ENCODE measurements around the gene PCDHA8. TPM values are rescaled to one million over a fixed set of nuclear protein-coding genes. Genes with fewer than 3 reads are reported as not detected.
"Not testable (repeated sequence)": the region's sequence is repeated elsewhere in the genome, so short reads cannot be mapped to it uniquely, and the experiment has no call there.

PCDHA8 gene
- total RNA-seq, 6 donors from 2014 or later = 0.23 to 2.1 (median 0.55) TPM

GRCh38 chr5:140796718-140797095 lies 44.3 kb upstream of the PCDHA8 start:
- H3K9me3 ChIP-seq = peaks cover 7 to 58% (median 55%) of the 10 kb centered on the region in 4 donors
- DNase-seq (peak in 1 of 2 donors; percentile 72), ATAC-seq (ENCODE audit: low FRiP score in 2 of 2) (peak in 1 of 2 donors; percentile 51)
- 55 to 63% methylated on average over 23 to 39 of the region's 39 CpGs for WGBS, 2 donors
- no peaks in the 10 kb centered on the region for H3K27me3 ChIP-seq
- no peaks in the 10 kb centered on the region for H3K36me3 ChIP-seq
- H3K4me3 ChIP-seq = no peak overlapping the region
- no peaks in the 10 kb centered on the region for H3K4me1 ChIP-seq
- H3K27ac ChIP-seq = no peak overlapping the region
- no peak for TF ChIP-seq CTCF (IDR thresholded peaks at IDR 0.05)
- TF ChIP-seq POLR2A (IDR thresholded peaks at IDR 0.05) = no peak
- TF ChIP-seq EP300 (IDR thresholded peaks at IDR 0.05) = no peak
- no peak for TF ChIP-seq POLR2AphosphoS5 (IDR thresholded peaks at IDR 0.05)

GRCh38 chr5:140800816-140801493 lies 40.0 kb upstream of the PCDHA8 start, which contains the start of gene PCDHA3:
TSS of gene PCDHA3 (plus strand) at chr5:140801057.
- DNase-seq (peak in 1 of 2 donors; percentile 64), ATAC-seq (ENCODE audit: low FRiP score in 2 of 2) (no peak)
- no peaks in the 10 kb centered on the region for H3K27me3 ChIP-seq
- peak within 1 kb of the TSS in 3 of 4 donors; percentile 36 to 43 (median 38) for H3K4me3 ChIP-seq
- WGBS, 2 donors = 13 to 14% methylated on average over 21 to 29 of the region's 29 CpGs
- no peaks in the 10 kb centered on the region for H3K4me1 ChIP-seq
- no peaks in the 10 kb centered on the region for H3K36me3 ChIP-seq
- H3K9me3 ChIP-seq = peaks cover 5 to 42% (median 40%) of the 10 kb centered on the region in 4 donors
- TF ChIP-seq POLR2A (IDR thresholded peaks at IDR 0.05) (no peak), EP300 (IDR thresholded peaks at IDR 0.05) (no peak), POLR2AphosphoS5 (IDR thresholded peaks at IDR 0.05) (no peak), CTCF (IDR thresholded peaks at IDR 0.05) (peak in 1 of 6 experiments; percentile 12)
- no peak within 1 kb of the TSS for H3K27ac ChIP-seq

GRCh38 chr5:140801494-140801841 lies 39.5 kb upstream of the PCDHA8 start:
- H3K27ac ChIP-seq = no peak overlapping the region
- DNase-seq (no peak), ATAC-seq (ENCODE audit: low FRiP score in 2 of 2) (no peak)
- WGBS, 2 donors = 14 to 23% methylated on average over 16 of the region's 16 CpGs
- H3K4me3 ChIP-seq = peak overlapping the region in 3 of 4 donors; percentile 36 to 43 (median 38)
- no peaks in the 10 kb centered on the region for H3K4me1 ChIP-seq
- H3K9me3 ChIP-seq = peaks cover 5 to 39% (median 36%) of the 10 kb centered on the region in 4 donors
- no peak for TF ChIP-seq EP300 (IDR thresholded peaks at IDR 0.05)
- TF ChIP-seq CTCF (IDR thresholded peaks at IDR 0.05) = peak in 1 of 6 experiments; percentile 17
- H3K27me3 ChIP-seq = no peaks in the 10 kb centered on the region
- H3K36me3 ChIP-seq = no peaks in the 10 kb centered on the region

GRCh38 chr5:140802381-140802780 lies 38.6 kb upstream of the PCDHA8 start:
- not testable (repeated sequence) for ATAC-seq (ENCODE audit: low FRiP score in 2 of 2); H3K27ac ChIP-seq; H3K4me3 ChIP-seq; H3K4me1 ChIP-seq; H3K36me3 ChIP-seq; H3K27me3 ChIP-seq
- H3K9me3 ChIP-seq = peaks cover 5 to 39% (median 34%) of the 10 kb centered on the region in 4 donors
- WGBS, 2 donors = 52 to 56% methylated on average over 32 to 45 of the region's 45 CpGs
- peak in 1 of 2 donors; percentile 81 for DNase-seq

GRCh38 chr5:140802781-140803271 lies 38.2 kb upstream of the PCDHA8 start:
- 61% methylated on average over 24 of the region's 53 CpGs; no CpG with 5 or more reads in 1 of the 2 donors for WGBS, 2 donors

More at GRCh38 chr5:140802781-140803271, 38.2 kb upstream of the PCDHA8 start:
- Histone ChIP-seq H3K4me1 (no peaks in the 10 kb centered on the region), H3K4me3 (no peak overlapping the region), H3K36me3 (no peaks in the 10 kb centered on the region), H3K9me3 (peaks cover 5 to 41% (median 38%) of the 10 kb centered on the region in 4 donors), H3K27ac (no peak overlapping the region), H3K27me3 (no peaks in the 10 kb centered on the region)
- TF ChIP-seq POLR2AphosphoS5 (IDR thresholded peaks at IDR 0.05) (no peak), POLR2A (IDR thresholded peaks at IDR 0.05) (no peak), EP300 (IDR thresholded peaks at IDR 0.05) (no peak), CTCF (IDR thresholded peaks at IDR 0.05) (no peak)
- peak in 1 of 2 donors; percentile 81 for DNase-seq
- no peak for ATAC-seq (ENCODE audit: low FRiP score in 2 of 2)

All from upper lobe of left lung (tissue), 6 donors.